ENCODE measurements around the gene TTLL7.
"Not testable (repeated sequence)": the region's sequence is repeated elsewhere in the genome, so short reads cannot be mapped to it uniquely, and the experiment has no call there.

- not testable (repeated sequence) for TF ChIP-seq CTCF, POLR2A (IDR thresholded peaks at IDR 0.05)
These were observed 15.0 kb downstream of the TTLL7 start for GRCh38 chr1:83983918-83984317.

All from esophagus squamous epithelium (tissue), 4 donors.